Stimulated activated CD8-positive, alpha-beta memory T cell treated with anti-CD3 and anti-CD28 coated beads, Interleukin-2, amount 100 ng/mL, for 48 hours (primary cell): Measurements from ENCODE around the gene CDC42EP5.
"Not testable (repeated sequence)": the region's sequence is repeated elsewhere in the genome, so short reads cannot be mapped to it uniquely, and the experiment has no call there.

ENCODE experiments used
- DNase-seq, 2 donors: peaks; one replicate each; pipeline ENCODE4 v3.0.0-alpha.2; 2020; ENCODE audit warnings: low read depth in 2 of 2

CDC42EP5 gene

GRCh38 chr19:54448774-54449700, 24.1 kb downstream of the CDC42EP5 start, which contains the start of gene LENG8:
LENG8 (plus strand) TSS chr19:54449199; CDS start chr19:54451345, 2,146 bp downstream.
- peak; percentile 93 to 94 for DNase-seq

DNA sequence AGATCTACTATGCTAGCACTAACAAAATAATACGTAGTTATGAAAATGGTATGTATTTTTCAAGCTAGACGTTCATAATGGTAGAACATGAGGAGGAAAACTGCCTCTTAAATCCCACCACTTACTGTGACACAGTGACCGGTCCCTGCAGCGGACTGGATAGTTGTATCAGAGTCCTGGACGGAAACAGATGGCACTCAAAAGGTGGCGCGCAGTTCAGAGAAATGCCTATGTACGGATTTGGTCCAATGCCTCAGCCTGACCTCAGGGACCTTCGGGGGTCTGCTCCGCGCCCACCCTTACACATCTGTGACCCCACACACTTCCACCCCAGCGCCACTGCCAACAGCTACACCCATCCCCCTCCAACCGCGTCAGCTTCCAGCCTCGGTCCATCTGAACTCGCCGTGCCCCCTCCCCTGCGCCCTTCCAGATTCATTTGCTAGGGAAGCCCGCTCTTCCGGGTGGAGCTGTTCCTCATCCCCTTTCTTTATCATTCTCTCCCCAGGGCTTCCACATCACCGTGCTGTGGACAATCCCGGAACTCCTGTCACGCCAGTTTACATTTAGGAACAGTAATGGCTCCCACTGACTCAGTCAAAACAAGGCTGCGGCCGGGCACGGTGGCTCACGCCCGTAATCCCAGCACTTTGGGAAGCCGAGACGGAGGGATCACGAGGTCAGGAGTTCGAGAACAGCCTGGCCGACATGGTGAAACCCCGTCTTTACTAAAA, 24.9 kb downstream of the CDC42EP5 start:
- no peak for DNase-seq

DNA sequence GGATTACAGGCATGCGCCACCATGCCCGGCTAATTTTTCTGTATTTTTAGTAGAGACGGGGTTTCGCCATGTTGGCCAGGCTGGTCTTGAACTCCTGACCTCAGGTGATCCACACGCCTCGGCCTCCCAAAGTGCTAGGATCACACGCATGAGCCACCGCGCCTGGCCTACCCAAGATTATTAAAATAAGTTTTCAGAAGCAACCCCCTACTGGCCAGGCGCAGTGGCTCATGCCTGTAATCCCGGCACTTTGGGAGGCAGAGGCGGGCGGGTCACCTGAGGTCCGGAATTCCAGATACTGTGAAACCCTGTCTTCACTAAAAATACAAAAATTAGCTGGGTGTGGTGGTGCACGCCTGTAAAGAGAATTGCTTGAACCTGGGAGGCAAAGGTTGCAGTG, 26.7 kb downstream of the CDC42EP5 start:
- not testable (repeated sequence) for DNase-seq

- DNase-seq: no peak
Measured at GRCh38 chr19:54444737-54445136, 28.4 kb downstream of the CDC42EP5 start.

DNA sequence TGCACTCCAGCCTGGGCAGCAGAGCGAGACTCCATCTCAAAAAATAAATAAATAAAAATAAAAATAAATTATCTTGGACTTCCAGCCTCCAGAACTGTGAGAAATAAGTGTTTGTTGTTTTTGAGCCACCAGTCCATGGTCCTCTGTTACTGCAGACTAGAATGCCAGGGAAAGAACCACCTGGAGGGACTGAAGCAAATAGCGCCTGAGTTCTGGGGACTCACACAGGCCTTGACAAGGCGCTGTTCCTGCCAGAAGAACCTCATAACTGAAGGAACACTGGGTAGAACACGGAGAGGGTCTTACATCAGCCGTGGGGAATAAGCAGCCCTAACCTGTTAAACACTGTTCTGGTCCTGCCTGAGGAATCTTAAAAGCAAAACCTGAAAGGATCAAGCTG, 32.5 kb downstream of the CDC42EP5 start:
- no peak for DNase-seq

DNA sequence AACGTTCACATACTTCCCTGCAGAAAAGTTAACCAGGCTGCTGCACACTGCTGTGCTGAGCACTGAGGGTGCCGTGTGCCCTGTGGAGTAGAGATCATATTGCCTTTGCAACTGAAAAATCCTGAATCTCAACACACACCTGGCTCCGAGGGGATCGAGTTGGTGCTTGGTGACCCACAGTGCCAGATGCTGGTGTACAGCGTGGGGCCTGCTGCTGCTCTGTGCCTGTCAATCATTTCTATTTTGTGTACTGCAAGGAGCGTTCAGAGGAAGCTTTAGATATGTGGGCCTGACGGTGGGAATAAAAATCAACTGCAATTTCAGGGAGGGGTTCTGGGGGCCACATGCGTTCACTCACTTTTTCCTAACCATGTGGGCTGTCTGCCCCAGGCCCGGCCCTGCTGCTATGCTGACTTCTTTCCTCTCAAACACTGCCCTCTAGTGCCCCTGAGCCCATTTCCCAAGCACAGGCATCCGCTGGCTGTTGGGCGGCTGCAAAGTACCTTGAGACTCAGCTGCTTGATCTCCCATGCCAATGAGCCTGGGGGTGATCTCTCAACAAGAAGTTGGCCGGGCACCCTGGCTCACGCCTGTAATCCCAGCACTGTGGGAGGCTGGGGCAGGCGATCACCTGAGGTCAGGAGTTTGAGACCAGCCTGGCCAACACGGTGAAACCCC, 33.8 kb downstream of the CDC42EP5 start:
- DNase-seq: peak in 1 of 2 donors; percentile 17

GRCh38 chr19:54436628-54437252, 36.4 kb downstream of the CDC42EP5 start:
- DNase-seq: no peak

- no peak for DNase-seq
Measured at GRCh38 chr19:54436031-54436523, 37.0 kb downstream of the CDC42EP5 start.

GRCh38 chr19:54435551-54436016, 37.5 kb downstream of the CDC42EP5 start:
- no peak for DNase-seq

DNA sequence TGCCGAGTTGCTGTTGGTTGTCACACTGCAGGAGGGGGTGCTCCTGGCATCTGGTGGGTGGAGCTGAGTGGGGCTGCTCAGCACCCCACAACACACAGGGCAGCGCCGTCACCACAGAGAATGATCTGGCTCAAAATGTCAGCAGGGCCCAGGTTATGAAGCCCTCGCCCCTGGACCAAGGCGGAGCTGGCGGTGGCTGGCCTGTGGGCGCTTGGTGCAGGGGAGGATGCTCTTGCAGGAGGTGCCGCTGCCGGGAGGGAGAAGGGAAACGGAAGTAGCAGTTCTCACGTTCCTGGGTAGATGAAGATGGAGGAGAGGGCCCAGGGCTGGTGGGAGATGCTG, 38.3 kb downstream of the CDC42EP5 start:
- no peak for DNase-seq

GRCh38 chr19:54434112-54434872, 38.8 kb downstream of the CDC42EP5 start:
- no peak for DNase-seq

- DNase-seq: no peak
Measured at GRCh38 chr19:54433697-54434096, 39.4 kb downstream of the CDC42EP5 start.

DNA sequence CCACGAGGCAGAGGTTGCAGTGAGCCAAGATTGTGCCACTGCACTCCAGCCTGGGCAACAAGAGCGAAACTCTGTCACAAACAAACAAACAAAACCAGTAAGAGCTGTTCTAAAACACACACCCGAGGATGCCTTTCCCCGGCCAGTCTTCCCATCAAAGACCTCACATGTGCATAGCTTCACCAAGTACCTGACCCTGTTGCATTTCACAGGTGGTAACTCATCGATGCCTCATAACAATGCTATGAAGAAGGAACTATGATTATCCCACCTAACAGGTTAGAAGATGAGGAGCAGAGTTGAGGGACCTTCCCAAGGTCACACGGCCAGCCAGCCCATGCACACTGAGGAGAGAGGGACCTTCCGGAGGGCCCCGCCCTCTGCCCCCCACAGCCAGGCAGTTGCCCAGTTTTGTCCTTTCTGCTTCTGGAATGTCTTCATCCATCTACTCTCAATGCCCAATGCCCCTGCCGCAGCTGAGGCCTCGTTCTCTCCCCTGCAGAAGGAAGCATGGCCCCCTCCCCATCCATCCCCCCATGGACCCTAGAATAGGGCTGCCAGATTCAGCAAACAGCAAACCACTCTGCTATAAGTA, 40.9 kb downstream of the CDC42EP5 start:
- DNase-seq: no peak

DNA sequence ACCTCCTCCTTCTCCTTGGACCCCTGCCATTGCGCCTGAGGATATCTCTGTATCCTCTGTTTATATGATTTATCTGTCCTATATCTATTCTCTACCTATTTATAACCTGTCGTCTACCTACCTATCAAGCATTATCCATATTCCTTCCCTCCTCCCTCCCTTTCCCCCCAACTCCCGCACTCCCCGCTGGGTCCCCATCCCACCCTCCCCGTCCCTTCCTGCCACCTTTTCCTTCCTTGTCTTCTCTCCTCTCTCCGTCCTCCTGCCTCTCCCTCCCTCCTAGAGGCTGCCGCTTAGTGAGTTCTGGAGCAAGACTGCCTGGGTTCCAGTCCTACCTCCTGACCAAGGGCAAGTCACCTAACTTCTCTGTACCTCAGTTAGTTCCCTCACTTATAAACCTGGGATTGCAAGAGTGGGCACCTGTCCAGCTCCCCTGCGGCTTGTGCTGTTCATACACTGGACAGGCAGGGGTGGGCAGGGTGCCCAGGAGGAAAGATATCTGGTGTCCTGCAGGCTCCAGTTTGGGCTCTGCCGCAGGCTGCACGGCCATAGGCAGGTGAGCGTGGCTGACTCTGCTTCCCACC, 41.7 kb downstream of the CDC42EP5 start:
- DNase-seq: no peak

- DNase-seq: peak; percentile 41 to 47
Measured at GRCh38 chr19:54430306-54431254, 42.5 kb downstream of the CDC42EP5 start.

GRCh38 chr19:54429545-54430227, 43.4 kb downstream of the CDC42EP5 start:
- no peak for DNase-seq

- no peak for DNase-seq
Measured at GRCh38 chr19:54429176-54429495, 44.0 kb downstream of the CDC42EP5 start.
